Stimulated activated CD4-positive, alpha-beta T cell treated with anti-CD3 and anti-CD28 coated beads, Interleukin-1b, Interleukin-23, amount 100 ng/mL, for 48 hours (primary cell): ENCODE data around the gene KCNK15.
A peak's percentile ranks its signal among the peaks of the same experiment; 100 is the strongest.
"Not testable (repeated sequence)": the region's sequence is repeated elsewhere in the genome, so short reads cannot be mapped to it uniquely, and the experiment has no call there.

Experiments used
- DNase-seq: peaks from one replicate; pipeline ENCODE4 v3.0.0-alpha.2; 2020

Gene KCNK15

DNA sequence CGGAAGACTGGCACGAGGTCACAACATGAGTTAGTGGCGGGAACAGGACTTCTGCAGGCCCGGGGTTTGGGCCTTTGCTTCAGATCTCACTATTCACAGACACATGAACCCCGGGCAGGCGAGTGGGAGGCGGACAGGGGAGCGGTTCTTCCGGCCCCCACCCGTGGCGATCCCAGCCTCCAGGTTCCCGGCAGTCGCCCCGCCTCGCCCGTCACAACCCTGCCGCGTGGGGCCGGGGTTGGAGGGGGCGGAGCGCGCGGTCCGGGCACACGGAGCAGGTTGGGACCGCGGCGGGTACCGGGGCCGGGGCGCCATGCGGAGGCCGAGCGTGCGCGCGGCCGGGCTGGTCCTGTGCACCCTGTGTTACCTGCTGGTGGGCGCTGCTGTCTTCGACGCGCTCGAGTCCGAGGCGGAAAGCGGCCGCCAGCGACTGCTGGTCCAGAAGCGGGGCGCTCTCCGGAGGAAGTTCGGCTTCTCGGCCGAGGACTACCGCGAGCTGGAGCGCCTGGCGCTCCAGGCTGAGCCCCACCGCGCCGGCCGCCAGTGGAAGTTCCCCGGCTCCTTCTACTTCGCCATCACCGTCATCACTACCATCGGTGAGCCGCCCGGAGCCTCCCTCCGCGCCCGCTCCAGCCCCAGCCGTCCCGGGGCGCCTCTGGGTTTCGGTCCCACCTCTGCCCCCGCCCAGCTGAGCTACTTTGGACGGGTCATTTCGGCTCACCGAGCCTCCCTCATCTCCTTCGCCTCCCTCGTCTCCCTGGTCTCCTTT, at the start of gene KCNK15:
Gene KCNK15 (plus strand): TSS at position 268 of the 769 bp plus-strand sequence. CDS start 46 bp downstream, at position 314.
- peak; percentile 42 for DNase-seq

DNA sequence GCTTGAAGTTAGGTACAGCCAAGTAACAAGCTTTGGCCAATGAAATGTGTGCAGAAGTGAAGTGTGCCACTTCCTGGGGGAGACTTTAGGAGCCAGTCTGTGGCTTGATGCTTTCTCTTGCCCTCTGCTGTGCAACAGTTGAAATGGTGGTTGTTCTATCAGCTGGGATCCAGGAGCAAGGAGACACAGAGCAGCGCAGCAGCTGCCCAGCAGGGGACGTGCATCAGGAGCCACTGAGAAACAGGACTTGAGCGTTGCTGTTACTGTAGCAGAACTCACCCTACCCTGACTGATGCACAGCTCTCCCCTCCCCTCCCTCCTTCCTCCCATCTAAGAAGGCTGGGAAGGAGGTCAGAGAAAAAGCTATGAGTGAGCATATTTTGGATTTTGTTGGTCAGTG, 49.4 kb upstream of the KCNK15 start:
- DNase-seq: no peak

DNA sequence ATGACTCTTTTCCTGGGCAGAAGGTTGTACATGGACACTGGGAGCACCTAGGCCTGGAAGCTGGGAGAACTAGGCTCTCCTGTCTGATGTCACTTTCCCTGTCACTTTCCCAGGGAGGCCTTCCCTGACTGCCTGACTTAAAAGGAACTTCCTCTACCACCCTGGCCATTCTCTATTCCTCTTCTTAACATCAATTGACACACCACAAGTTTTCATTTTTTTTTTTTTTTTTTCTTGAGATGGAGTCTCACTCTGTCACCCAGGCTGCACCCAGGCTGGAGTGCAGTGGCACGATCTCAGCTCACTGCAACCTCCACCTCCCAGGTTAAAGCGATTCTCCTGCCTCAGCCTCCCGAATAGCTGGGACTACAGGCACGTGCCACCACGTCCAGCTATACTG, 48.6 kb upstream of the KCNK15 start:
- DNase-seq: not testable (repeated sequence)

DNA sequence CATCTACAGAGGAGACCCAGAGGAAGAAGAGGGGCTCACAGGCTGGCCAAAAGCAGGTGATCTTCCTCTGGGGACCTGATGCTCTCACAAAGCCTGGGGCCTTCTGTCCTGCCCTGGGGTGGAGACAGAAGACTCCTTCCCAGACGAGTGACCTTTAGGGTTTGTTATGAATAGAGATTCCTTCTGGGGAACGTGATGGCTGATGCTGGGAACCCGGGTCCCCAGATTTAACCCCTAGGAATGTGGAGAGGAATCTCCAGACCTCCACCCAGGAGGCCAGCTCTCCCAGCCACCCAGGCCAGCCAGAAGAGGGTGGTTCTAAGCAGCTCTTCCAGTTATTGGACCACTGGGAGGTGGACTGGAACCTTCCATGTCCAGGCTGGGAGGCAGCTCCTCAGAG, 47.3 kb upstream of the KCNK15 start:
- DNase-seq: no peak

DNA sequence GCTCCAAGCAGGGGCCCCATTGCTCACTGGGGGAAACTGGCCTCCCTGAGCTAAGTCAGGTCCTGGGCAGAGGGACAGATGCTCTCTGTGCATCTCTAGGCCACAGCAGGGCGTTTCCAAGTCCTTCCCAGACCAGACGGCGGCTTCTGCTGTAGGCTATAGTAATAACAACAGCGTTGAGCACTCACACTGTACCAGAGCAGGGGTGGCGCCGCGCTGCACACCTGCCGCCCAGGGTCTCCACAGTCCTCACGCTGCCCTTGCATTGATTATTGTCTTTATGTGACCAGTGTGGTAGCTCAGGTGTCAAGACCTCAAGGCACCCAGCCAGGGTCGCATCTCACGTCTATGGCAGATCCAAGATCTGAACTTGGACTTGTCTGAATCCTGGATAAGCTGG, 45.4 kb upstream of the KCNK15 start:
- no peak for DNase-seq

DNA sequence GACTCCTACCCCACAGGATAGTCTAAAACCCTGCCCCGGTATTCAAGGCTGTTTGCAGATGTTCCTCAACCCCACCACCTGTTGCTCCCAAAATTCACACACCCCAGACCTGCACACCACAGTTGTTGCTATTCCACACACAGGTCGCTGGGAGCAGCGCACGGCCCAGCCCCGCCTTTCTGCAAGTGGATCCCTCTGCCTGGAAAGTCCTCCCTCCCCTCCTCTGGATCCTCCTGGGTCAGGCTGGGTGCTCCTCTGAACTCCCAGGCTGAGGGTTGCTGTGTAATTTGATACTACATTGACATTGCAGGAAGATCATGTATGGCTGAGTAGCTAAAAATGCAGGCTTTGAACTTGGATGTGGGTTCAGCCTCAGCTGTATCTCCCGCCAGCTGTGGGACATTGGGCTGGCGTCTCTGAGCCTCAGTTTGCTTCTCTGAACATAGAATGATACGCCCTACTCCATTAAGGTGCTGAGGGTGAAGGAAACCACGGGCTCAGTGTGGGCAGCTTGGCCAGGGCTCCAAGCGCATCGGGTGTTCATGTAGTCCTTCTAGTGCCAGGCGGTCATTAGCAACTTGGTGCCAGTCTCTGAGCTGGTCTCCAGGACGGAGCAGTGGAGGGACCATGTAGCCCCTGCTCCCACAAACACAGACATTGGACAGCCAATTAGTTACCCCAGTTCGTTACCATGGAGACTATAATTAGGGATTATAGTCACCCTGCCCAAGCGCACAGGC, 44.4 kb upstream of the KCNK15 start:
- DNase-seq: no peak

DNA sequence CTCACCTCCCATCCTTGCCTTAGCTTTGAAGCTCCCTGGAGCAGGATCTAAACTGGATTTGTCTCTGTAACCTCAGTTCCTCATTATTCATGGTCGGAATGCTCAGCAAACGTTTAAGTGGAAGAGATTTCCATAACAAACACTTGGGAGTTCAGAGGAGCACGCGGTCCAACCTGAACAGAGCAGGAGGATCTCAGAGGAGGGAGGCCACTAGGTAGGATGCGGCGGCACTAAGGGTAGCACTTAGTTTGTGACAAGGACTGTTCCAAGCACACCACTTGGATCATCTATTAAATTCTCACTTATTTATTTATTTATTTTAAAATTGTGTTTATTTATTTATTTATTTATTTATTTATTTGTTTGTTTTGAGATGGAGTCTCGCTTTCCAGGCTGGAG, 43.8 kb upstream of the KCNK15 start:
- no peak for DNase-seq

DNA sequence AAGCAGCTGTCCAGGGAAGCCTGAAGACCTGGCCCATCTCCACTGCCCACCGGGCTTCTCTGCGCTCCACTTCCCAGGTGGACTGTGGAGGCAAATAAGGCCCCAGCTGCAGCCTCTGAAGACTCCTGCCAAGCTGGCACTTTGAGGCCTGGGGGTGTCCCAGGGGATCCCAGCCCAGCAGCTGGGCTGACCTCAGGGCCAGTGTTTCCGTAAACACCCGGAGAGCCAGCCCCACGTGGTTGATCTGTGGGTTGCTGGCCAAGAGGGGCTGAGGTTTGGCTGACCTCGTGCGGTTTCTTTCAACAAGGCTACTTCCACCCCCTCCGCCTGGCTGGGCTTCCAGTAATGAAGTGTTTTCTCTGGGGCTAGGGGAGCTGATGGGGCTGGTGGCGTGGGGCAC, 42.9 kb upstream of the KCNK15 start:
- DNase-seq: no peak

DNA sequence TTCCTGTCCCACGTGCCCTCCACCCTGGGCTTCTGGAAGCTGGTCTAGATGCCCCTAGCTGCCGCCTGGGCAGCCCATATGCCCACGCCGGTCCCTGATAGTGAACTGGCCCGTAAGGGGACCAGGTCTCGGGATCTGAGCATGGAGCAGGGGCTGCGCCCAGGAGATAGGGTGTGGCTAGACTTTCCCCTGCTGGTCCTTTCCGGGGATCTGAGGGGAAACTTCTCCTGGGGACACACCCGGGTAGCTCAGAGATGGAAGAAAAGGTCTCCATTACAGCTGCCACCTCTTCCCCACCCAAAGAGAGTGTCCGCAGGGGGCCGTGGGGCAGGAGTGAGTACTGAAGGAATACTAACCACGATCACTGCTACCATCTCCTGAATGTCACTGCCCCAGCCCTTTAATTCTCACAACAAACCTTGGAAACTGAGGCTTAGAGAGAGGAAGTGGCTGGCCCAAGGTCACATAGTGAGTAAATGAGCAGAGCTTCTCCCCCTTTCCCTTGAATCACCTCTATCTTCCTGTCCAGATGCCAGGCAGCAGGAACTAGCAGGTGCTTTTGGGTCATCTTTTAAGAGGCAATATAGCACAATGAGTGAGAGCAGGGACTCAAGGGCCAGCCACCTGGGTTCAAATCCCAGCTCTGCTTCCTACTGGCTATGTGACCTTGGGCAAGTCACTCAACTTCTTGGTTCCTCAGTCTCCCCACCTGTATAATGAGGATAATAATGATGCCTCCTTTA, 42.3 kb upstream of the KCNK15 start:
- DNase-seq: no peak

DNA sequence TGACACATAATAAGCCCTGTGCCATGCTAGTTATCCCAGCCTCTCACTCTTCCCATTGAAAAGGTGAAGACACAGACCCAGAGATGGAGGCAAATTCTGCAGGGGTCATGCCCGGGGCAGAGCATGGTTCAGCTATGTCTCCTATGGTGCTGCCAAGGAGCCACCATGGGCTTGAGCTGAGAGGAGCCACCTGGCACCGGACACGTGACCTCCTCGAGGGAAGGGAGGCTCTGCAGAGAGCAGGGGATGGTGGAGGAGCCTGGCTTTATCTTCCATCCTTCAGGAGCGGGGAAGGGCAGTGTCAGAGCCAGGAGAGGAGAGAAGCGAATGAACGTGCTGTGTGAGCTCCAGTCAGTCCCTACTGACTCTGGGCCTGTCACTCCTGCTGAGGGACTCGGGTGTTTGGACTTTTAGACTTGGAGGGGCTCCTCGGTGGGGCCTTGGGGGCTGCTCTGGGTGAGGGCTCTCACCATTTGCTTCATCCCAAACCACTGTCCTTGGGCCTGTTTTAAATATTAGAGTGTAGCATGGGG, 41.6 kb upstream of the KCNK15 start:
- no peak for DNase-seq

DNA sequence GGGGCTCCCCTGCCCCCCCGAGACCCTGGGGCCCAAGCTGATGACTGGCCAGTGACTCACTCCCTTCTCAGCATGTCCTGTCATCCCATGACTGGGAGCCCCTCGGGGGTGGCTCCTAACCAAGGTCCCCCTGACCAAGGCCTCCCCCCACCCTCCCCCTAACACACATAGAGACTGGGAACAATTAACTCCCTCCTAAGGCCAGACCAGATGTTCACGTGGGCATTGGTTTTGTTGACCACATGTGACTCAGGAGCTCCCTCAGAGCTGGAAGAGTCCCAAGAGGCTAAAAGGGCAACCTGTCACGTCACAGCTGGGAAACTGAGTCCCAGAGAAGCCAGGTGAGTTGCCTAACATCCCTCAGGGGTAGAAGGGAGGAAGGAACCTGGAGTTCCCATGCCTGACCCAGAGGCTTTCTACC, 41.1 kb upstream of the KCNK15 start:
- DNase-seq: no peak

DNA sequence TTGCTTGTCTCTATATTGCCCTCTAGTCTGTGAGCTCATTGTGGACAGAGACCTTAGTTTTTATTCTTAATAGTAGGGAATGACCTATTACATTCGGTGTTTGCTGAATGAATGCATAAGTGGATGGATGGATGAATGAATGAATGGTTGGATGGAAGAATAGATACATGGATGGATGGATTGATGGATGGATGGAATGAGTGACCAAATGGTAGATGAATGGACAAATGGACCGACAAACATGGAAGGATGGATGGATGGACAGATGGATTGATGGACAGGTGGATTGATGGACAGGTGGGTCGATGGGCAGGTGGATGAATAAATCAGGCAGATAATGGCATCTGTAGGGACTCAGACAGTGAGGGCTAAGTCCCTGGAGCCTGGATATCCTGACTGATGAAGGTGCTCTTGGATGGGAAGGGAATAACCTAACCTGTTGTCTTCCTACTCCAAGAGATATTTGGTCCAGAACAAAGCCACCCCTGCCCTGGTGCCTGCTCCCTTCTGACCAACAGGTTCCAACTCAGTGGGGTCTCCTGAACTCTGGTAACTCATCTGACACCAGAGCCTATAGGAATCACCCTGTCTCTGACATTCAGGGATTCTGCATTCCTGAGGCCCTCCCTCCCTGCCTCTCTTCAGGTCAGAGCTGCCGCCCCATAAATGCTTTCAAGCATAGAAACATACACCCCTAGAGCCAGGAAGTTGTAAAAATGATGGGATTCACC, 40.1 kb upstream of the KCNK15 start:
- no peak for DNase-seq

DNA sequence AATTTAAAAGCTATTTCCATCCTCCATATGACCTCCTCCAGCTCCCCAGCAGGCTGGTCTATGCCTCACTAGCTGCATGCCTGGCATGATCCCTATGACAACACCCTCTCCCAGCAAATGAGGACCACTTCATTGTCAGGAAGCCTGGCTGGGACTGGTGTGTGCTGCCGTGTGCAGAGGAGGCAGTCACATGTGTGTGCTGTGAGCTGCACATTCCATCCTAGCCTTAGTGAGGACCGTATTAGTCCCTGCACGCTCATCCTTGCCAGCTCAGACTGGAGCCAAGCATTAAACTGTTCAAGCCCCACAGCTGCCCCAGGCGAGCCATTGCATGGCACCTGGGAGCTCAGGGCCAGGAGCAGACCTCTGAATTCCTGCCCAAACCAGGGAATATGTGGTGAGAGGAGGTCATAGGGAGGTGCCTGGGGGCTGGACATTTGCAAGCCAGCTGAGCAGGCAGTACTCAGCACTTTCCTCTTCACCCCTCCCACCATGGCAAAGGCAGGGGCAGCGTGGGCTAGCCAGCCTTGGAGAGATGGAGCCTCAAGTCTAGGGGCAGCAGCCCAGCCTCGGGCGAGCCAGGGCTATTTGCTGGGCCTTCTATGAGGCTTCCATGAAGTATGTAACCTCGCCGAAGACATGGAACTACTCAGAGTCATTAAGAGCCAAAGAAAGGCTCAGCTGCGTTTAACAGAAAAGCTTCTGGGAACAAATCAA, 39.2 kb upstream of the KCNK15 start:
- DNase-seq: no peak

DNA sequence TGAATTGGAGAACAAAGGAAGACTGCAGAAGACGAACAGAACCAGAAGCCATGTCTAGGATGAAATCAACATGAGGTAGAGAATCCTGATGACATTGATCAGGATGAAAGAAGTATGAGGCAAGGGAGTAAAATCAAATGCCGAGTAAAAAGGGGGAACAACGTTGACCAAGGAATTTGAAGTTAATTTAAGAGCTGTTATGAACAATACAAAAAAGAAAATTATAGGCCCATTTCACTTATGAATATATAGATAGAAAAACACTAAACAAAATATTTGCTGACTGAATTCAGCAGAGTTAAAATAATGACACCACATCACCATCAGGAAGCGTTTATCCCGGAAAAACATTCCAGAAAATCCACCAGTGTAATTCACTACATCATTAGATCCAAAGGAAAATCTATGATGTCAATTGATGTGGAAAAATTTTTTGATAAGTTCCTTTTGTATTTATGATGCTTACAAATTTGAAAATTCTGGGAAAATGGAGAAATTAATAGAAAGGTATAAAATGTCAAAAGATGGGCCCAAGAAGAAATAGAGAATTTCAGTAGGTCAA, 38.6 kb upstream of the KCNK15 start:
- no peak for DNase-seq

DNA sequence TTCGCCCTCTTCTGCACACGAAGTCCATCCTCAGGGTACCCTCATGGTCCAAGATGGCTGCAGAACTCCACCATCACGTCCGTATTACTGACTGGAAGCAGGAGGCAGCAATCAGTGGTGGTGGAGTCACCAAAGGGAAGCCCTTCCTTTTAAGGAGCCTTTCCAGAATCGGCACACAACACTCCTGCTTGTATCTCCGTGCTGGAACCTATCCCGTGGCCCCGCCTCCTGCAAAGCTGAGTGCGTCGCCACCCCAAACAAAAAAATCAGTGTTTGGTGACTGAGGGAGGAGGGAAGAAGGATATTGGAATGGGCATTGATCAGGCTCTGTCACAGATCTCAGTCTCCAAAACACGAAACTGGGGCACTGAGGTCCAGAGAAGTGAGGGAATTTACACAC, 36.3 kb upstream of the KCNK15 start:
- DNase-seq: no peak

DNA sequence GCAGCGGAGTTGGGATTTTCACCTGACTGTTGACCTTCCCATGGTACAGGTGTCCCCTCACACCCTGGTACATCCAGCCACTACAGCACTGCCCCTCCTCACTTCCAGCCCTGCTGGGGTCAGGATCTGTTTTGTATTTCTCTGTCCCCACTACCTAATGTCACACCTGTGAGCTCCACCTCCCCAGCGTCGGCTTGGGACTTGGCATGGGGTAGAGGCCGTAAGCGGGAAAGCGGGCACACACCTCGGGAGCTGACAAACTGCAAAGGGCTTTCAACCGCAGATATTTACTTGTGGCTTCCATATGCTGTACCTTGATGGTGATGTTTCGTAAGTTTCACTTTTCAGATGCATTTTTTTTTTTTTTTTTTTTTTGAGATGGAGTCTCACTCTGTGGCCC, 35.9 kb upstream of the KCNK15 start:
- DNase-seq: no peak

DNA sequence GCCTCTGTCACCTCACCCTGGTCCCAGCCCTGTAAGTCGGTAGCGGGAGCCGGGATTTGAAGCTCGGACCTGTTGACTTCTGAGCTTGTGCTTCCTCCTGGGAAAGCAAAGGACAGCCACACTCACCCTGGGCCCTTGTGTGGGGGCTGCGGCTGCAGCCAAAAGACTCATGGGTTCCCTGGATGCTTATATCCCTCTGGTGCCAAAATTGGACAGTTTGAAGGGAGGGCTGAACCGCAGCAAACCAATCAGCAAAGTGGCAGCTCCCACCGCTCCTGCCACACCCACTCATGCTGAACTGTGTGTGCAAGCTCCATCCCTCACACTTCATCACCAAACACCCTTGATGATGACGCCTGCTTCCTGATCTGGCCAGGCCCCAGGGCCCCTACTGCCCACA, 34.4 kb upstream of the KCNK15 start:
- no peak for DNase-seq

DNA sequence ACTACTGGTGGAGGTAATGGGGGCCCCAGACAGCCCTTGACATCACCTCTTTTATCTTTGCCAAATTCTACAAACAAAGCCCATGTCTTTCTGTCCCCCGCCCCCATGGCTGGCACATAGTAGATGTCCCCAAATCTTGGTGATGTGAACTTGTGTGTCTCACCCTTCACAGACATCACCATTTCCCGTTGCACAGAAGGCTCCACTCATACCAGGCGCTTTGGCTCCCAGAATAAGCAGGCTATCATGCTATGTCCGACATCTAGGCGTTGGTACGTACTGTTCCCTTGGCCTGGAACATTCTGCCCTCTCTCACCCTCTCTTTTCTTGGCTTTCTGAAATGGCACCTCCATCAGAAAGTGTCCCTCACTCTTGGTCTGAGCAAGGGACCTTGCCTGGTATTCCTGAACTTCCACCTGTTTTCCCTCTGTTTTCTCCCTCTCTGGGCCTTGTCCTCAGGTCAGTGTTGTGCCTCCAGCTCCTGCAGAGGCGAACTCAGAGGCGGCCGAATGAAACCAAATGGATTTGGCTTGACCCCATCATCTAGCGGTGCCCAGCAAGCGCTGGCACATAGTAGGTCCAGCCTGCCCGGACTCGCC, 31.5 kb upstream of the KCNK15 start:
- no peak for DNase-seq

DNA sequence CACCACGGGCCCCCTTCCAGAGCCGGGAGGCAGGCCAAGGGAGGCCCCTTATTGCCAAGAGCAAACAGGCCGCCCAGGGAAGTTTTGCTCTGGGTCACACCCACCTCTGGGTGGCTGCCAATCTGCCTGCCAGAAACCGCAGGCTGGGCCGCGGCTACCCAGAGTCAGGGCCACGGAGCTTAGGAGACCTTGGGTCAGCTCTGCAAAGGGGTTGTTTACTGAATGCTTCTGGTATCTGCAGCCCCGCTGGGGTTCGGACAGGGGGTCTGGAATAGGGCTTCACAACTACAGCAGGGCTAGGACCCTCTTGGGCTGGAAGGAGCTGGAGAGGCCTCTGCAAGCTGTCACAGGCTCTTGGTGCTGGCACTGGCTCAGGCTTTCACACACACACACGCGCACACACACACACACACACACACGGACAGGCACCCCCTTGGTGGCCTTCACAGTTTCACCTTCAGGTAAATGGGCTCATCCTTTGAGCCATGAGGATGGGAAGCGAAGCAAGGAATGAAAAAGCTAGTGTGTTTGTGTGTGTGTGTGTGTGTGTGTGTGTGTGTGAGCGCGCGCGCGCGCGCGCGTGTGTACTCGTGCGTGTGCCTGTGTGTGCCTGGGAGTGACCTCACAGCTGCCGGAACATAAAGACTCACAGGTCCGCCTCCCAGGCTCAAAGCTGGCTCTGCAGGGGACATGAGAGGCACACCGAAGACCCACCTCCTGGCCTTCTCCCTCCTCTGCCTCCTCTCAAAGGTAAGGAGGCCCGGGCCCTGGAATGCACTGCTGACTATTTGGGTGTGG, 30.8 kb upstream of the KCNK15 start, which contains the start of gene CCN5:
Gene CCN5 (plus strand): TSS at position 669 of the 798 bp plus-strand sequence. CDS start 22 bp downstream, at position 691.
- no peak for DNase-seq
